ENCODE results near the gene SH3RF3.
"Not testable (repeated sequence)": the region's sequence is repeated elsewhere in the genome, so short reads cannot be mapped to it uniquely, and the experiment has no call there.

Gene SH3RF3

GRCh38 chr2:109117780-109118179 is 11.2 kb upstream of the SH3RF3 start:
- DNase-seq (ENCODE audit: low read depth in 2 of 2, low spot score in 1 of 2): no peak

- DNase-seq (ENCODE audit: low read depth in 2 of 2, low spot score in 1 of 2): no peak
These were observed 10.7 kb upstream of the SH3RF3 start for GRCh38 chr2:109118321-109118720.

GRCh38 chr2:109120166-109120565 is 8.8 kb upstream of the SH3RF3 start:
- no peak for DNase-seq (ENCODE audit: low read depth in 2 of 2, low spot score in 1 of 2)

- DNase-seq (ENCODE audit: low read depth in 2 of 2, low spot score in 1 of 2): not testable (repeated sequence)
These were observed 8.3 kb upstream of the SH3RF3 start for GRCh38 chr2:109120686-109121085.

GRCh38 chr2:109123586-109124201 is 5.3 kb upstream of the SH3RF3 start:
- no peak for DNase-seq (ENCODE audit: low read depth in 2 of 2, low spot score in 1 of 2)

GRCh38 chr2:109124982-109125592 is 3.9 kb upstream of the SH3RF3 start:
- DNase-seq (ENCODE audit: low read depth in 2 of 2, low spot score in 1 of 2): no peak

GRCh38 chr2:109125593-109126500 is 3.2 kb upstream of the SH3RF3 start:
- DNase-seq (ENCODE audit: low read depth in 2 of 2, low spot score in 1 of 2): no peak

GRCh38 chr2:109126501-109126860 is 2.5 kb upstream of the SH3RF3 start:
- no peak for DNase-seq (ENCODE audit: low read depth in 2 of 2, low spot score in 1 of 2)

GRCh38 chr2:109127556-109127955 is 1.4 kb upstream of the SH3RF3 start:
- DNase-seq (ENCODE audit: low read depth in 2 of 2, low spot score in 1 of 2): no peak

- DNase-seq (ENCODE audit: low read depth in 2 of 2, low spot score in 1 of 2): peak; percentile 23 to 26
These were observed 873 bp upstream of the SH3RF3 start for GRCh38 chr2:109128048-109128615.

- no peak for DNase-seq (ENCODE audit: low read depth in 2 of 2, low spot score in 1 of 2)
These were observed 433 bp downstream of the SH3RF3 start for GRCh38 chr2:109129356-109129920.

GRCh38 chr2:109129921-109130722 is 1.1 kb downstream of the SH3RF3 start:
- no peak for DNase-seq (ENCODE audit: low read depth in 2 of 2, low spot score in 1 of 2)

- no peak for DNase-seq (ENCODE audit: low read depth in 2 of 2, low spot score in 1 of 2)
These were observed 1.7 kb downstream of the SH3RF3 start for GRCh38 chr2:109130723-109130995.

GRCh38 chr2:109131777-109132176 is 2.8 kb downstream of the SH3RF3 start:
- no peak for DNase-seq (ENCODE audit: low read depth in 2 of 2, low spot score in 1 of 2)

- no peak for DNase-seq (ENCODE audit: low read depth in 2 of 2, low spot score in 1 of 2)
These were observed 3.6 kb downstream of the SH3RF3 start for GRCh38 chr2:109132626-109133025.

GRCh38 chr2:109133746-109134145 is 4.7 kb downstream of the SH3RF3 start:
- DNase-seq (ENCODE audit: low read depth in 2 of 2, low spot score in 1 of 2): no peak

- DNase-seq (ENCODE audit: low read depth in 2 of 2, low spot score in 1 of 2): no peak
These were observed 5.8 kb downstream of the SH3RF3 start for GRCh38 chr2:109134741-109135358.

GRCh38 chr2:109135359-109136197 is 6.6 kb downstream of the SH3RF3 start:
- DNase-seq (ENCODE audit: low read depth in 2 of 2, low spot score in 1 of 2): no peak

- no peak for DNase-seq (ENCODE audit: low read depth in 2 of 2, low spot score in 1 of 2)
These were observed 7.5 kb downstream of the SH3RF3 start for GRCh38 chr2:109136542-109136941.

- DNase-seq (ENCODE audit: low read depth in 2 of 2, low spot score in 1 of 2): no peak
These were observed 8.6 kb downstream of the SH3RF3 start for GRCh38 chr2:109137616-109138015.

All from stimulated activated CD8-positive, alpha-beta memory T cell treated with anti-CD3 and anti-CD28 coated beads, Interleukin-4, amount 100 ng/mL, for 4 hours (primary cell).